C4-2B (cell line): ENCODE measurements around the gene FGGY.

Experiments used
- CTCF ChIP-seq: fragments of 450-650 bp; conservative IDR thresholded peaks from 2 replicates; pipeline ENCODE4 v1.5.1; 2017; ENCODE audit warnings: mild to moderate bottlenecking
- ZFX ChIP-seq: fragments of 450-650 bp; IDR thresholded peaks from 2 replicates; pipeline ENCODE4 v1.6.1; 2017

GRCh38 chr1:59523745-59524450, 227.0 kb downstream of the FGGY start:
- TF ChIP-seq CTCF (no peak), ZFX (no peak)
